ENCODE data around the gene PRKAR2A.

DNA sequence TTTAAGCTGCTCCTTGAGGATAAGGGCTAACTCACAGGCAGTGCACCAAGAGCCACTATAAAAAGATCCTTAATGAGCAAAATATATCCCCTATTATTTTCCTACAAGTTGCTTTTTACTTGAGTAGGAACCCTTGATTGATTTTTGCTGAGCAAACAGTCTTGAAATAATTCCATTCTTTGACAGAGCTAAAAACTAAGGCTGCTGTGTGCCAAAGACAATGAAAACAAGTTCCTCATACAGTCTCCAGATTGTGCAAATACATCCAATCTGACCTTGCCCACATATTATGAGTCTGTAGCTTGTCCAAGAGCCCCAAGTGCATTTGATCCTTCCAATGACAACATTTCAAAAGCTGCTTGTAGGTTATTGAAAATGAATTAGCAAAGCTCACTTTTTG, 15.0 kb downstream of the PRKAR2A start:
- TF ChIP-seq POLR2A (IDR thresholded peaks at IDR 0.05), result no peak
- TF ChIP-seq, protein P1, sequence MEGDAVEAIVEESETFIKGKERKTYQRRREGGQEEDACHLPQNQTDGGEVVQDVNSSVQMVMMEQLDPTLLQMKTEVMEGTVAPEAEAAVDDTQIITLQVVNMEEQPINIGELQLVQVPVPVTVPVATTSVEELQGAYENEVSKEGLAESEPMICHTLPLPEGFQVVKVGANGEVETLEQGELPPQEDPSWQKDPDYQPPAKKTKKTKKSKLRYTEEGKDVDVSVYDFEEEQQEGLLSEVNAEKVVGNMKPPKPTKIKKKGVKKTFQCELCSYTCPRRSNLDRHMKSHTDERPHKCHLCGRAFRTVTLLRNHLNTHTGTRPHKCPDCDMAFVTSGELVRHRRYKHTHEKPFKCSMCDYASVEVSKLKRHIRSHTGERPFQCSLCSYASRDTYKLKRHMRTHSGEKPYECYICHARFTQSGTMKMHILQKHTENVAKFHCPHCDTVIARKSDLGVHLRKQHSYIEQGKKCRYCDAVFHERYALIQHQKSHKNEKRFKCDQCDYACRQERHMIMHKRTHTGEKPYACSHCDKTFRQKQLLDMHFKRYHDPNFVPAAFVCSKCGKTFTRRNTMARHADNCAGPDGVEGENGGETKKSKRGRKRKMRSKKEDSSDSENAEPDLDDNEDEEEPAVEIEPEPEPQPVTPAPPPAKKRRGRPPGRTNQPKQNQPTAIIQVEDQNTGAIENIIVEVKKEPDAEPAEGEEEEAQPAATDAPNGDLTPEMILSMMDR (IDR thresholded peaks at IDR 0.05), result no peak

Data from body of pancreas (tissue), 4 donors.